ENCODE measurements around the gene RRAGC. TPM values are rescaled to one million over a fixed set of nuclear protein-coding genes. Genes with fewer than 3 reads are reported as not detected.

The RRAGC gene
- total and polyA plus RNA-seq, 10 of the 15 experiments (the other 5 are each of a cell fraction or from before 2014, with no cell fraction given): 5.5 to 22.1 (median 15.0) TPM

DNA sequence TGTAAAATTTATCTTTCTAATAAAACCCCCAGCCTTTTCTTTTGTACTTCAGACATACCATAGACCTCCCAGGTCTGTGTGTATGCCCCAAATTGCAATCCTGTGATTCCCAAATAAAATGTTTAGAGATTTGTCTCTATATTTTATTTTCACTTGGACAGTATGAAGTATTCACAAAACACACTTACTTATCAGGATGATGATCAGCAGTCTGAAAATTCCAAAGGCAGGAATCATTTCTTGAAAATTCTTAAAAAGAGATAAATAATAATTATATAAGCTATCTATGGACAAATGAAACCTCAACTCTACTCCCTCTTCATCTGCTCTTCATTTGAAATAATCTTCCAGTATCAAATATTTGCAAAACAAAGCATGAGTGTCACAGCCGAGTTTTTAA is 33.4 kb upstream of the RRAGC start:
- Histone ChIP-seq H3K27me3 (replicated peaks in 1 of 2; ENCODE audit: control insufficient read depth in 2 of 2, insufficient read depth in 2 of 2, low read length in 1 of 2) (no peaks in the 10 kb centered on the region), H2AFZ (ENCODE audit: control insufficient read depth, low read depth, low read length) (no peak overlapping the region), H3K4me3 (no peak overlapping the region), H4K20me1 (ENCODE audit: control insufficient read depth, insufficient read depth) (no peaks in the 10 kb centered on the region), H3K79me2 (ENCODE audit: control insufficient read depth, insufficient read depth, low read length) (no peaks in the 10 kb centered on the region), H3K4me1 (ENCODE audit: control insufficient read depth, insufficient read depth, low read length) (no peaks in the 10 kb centered on the region), H3K4me2 (ENCODE audit: control insufficient read depth, insufficient read depth) (no peak overlapping the region), H3K9ac (ENCODE audit: control insufficient read depth, insufficient read depth, low read length) (no peak overlapping the region), H3K36me3 (ENCODE audit: control insufficient read depth in 2 of 2, insufficient read depth in 2 of 2, low read length in 1 of 2) (no peaks in the 10 kb centered on the region), H3K9me3 (replicated peaks; ENCODE audit: control insufficient read depth, insufficient read depth, low read length) (no peaks in the 10 kb centered on the region), H3K27ac (ENCODE audit: control insufficient read depth, insufficient read depth) (no peak overlapping the region)
- in situ Hi-C loops (cut with MboI): no loop called here
- FAIRE-seq: no peak
- no peak for ATAC-seq
- SMC1A ChIA-PET (ENCODE audit: uncharacterized antibody, unreplicated experiment): interaction anchor here (1.5 kb wide), 1 partner anchor 199 kb away, joined by 3 read pairs; no protein-coding TSS in a partner anchor
- POLR2A ChIA-PET: no interaction called here
- no TSS peak for BruUV-seq (replicated peaks)
- DNase-seq (ENCODE audit: low read depth, low spot score): no peak
- TF ChIP-seq LARP7 (IDR thresholded peaks at IDR 0.05): no peak
- TF ChIP-seq, protein P1, sequence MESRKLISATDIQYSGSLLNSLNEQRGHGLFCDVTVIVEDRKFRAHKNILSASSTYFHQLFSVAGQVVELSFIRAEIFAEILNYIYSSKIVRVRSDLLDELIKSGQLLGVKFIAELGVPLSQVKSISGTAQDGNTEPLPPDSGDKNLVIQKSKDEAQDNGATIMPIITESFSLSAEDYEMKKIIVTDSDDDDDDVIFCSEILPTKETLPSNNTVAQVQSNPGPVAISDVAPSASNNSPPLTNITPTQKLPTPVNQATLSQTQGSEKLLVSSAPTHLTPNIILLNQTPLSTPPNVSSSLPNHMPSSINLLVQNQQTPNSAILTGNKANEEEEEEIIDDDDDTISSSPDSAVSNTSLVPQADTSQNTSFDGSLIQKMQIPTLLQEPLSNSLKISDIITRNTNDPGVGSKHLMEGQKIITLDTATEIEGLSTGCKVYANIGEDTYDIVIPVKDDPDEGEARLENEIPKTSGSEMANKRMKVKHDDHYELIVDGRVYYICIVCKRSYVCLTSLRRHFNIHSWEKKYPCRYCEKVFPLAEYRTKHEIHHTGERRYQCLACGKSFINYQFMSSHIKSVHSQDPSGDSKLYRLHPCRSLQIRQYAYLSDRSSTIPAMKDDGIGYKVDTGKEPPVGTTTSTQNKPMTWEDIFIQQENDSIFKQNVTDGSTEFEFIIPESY (IDR thresholded peaks at IDR 0.05): no peak
- TF ChIP-seq ATF7 (IDR thresholded peaks at IDR 0.05; ENCODE audit: low read depth): no peak
- TF ChIP-seq SPI1 (IDR thresholded peaks at IDR 0.05; ENCODE audit: borderline replicate concordance, insufficient read depth, low read depth, low read length): no peak
- no peak for TF ChIP-seq FOS (IDR thresholded peaks at IDR 0.05; ENCODE audit: borderline replicate concordance, extremely low read depth, insufficient read length)
- TF ChIP-seq CHD1 (IDR thresholded peaks at IDR 0.05; ENCODE audit: low read depth, low read length): no peak
- TF ChIP-seq RCOR1 (conservative IDR thresholded peaks at IDR 0.05; ENCODE audit: low read depth, low read length): no peak
- no peak for TF ChIP-seq MEF2A (IDR thresholded peaks at IDR 0.05; ENCODE audit: insufficient read depth, low read depth, low read length)
- TF ChIP-seq JUND (IDR thresholded peaks at IDR 0.05; ENCODE audit: low read depth, low read length): no peak
- no peak for TF ChIP-seq POU2F2 (IDR thresholded peaks at IDR 0.05; ENCODE audit: borderline replicate concordance, low read depth, low read length)
- no peak for TF ChIP-seq BCL11A (IDR thresholded peaks at IDR 0.05; ENCODE audit: low read depth, low read length)
- 45% methylated on average over 1 of the region's 1 CpG for WGBS (ENCODE audit: insufficient coverage, insufficient replicate concordance, low lambda C conversion rate, missing lambda C conversion rate)
- RAD21 ChIA-PET (ENCODE audit: unreplicated experiment): interaction anchor here (0.9 kb wide), 1 partner anchor 553 kb away, joined by 3 read pairs; no protein-coding TSS in a partner anchor
- intact Hi-C loops (cut with micrococcal nuclease; ENCODE audit: unreplicated experiment): no loop called here
- CTCF ChIA-PET: no interaction called here
